Measurements from ENCODE around the gene CEP57L1. TPM values are rescaled to one million over a fixed set of nuclear protein-coding genes. Genes with fewer than 3 reads are reported as not detected.

The CEP57L1 gene
- total and polyA plus RNA-seq, 2 donors (not counting 1 experiment from before 2014, with no cell fraction given) = 18.6 to 36.0 TPM

DNA sequence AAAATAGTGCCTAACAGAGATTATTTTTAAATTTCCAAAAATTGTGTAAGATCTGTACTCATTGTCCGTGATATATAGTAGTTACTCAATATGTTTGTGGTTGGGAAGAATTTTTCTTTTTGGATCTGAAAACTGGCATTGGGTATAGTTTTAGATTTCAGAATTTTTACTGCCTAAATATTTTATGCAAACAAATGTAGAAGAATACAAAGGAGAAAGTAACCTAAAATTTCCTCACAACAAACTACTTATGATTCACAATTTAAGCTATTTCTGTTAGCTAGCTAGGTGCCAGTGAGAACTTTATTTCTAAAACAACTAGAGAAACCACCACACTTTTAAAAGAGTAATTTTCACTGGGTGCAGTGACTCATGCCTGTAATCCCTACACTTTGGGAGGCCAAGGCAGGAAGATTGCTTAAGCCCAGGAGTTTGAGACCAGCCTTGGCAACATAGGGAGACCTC is 39.5 kb upstream of the CEP57L1 start:
- peak; percentile 27 to 39 for DNase-seq (ENCODE audit: low read depth in 2 of 2)
- H3K4me2 ChIP-seq (ENCODE audit: extremely low read depth, insufficient read depth, low read length) = no peak overlapping the region
- H3K27ac ChIP-seq (ENCODE audit: insufficient read depth, low read length) = no peak overlapping the region

DNA sequence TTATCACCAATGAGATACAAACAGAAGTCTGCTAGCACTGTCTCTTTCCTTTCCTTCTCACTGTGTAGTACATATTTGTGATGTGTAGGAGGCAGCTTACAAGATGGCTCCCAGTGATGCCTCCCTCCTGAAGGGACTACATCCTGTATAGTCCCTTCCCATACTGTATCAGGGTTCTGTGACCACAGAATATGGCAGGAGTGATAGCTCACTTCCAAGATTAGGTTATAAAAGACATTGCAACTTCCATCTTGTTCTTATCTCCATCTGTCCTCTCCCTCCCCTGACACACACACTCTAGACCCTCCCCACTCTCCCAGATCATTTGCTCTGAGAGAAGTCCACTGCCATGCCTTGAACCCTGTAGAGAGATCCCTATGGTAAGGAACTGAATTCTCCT is 38.6 kb upstream of the CEP57L1 start:
- Histone ChIP-seq H3K4me2 (ENCODE audit: extremely low read depth, insufficient read depth, low read length) (no peak overlapping the region), H3K27ac (ENCODE audit: insufficient read depth, low read length) (no peak overlapping the region), H3K79me2 (ENCODE audit: control insufficient read depth, insufficient read depth, low read length) (no peaks in the 10 kb centered on the region), H3K27me3 (ENCODE audit: control insufficient read depth, insufficient read depth, low read length) (no peaks in the 10 kb centered on the region), H3K9me3 (ENCODE audit: control insufficient read depth, insufficient read depth, low read depth, low read length) (no peaks in the 10 kb centered on the region), H3K9ac (ENCODE audit: insufficient read depth, low read length) (no peak overlapping the region), H3K36me3 (ENCODE audit: control insufficient read depth, insufficient read depth, low read length) (no peaks in the 10 kb centered on the region), H4K20me1 (ENCODE audit: control insufficient read depth, extremely low read depth, insufficient read depth, low read length) (no peaks in the 10 kb centered on the region), H2AFZ (ENCODE audit: low read length) (no peak overlapping the region), H3K4me3 (replicated peaks in 1 of 4; ENCODE audit: control extremely low read depth in 1 of 4, insufficient read depth in 1 of 4, low read depth in 3 of 4, low read length in 4 of 4) (no peak overlapping the region), H3K4me1 (ENCODE audit: control insufficient read depth, extremely low read depth, insufficient read depth, low read length) (no peaks in the 10 kb centered on the region)
- no peak for DNase-seq (ENCODE audit: low read depth in 2 of 2)
- TF ChIP-seq, protein P1, sequence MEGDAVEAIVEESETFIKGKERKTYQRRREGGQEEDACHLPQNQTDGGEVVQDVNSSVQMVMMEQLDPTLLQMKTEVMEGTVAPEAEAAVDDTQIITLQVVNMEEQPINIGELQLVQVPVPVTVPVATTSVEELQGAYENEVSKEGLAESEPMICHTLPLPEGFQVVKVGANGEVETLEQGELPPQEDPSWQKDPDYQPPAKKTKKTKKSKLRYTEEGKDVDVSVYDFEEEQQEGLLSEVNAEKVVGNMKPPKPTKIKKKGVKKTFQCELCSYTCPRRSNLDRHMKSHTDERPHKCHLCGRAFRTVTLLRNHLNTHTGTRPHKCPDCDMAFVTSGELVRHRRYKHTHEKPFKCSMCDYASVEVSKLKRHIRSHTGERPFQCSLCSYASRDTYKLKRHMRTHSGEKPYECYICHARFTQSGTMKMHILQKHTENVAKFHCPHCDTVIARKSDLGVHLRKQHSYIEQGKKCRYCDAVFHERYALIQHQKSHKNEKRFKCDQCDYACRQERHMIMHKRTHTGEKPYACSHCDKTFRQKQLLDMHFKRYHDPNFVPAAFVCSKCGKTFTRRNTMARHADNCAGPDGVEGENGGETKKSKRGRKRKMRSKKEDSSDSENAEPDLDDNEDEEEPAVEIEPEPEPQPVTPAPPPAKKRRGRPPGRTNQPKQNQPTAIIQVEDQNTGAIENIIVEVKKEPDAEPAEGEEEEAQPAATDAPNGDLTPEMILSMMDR (conservative IDR thresholded peaks at IDR 0.05 in 1 of 2, IDR thresholded peaks at IDR 0.05 in 1 of 2; ENCODE audit: low read depth in 1 of 2, low read length in 2 of 2) = no peak
- no peak for TF ChIP-seq EZH2 (IDR thresholded peaks at IDR 0.05; ENCODE audit: low read length, missing control alignments)

More for the DNA sequence above, 39.5 kb upstream of the CEP57L1 start:
- Histone ChIP-seq H2AFZ (ENCODE audit: low read length) (no peak overlapping the region), H3K27me3 (ENCODE audit: control insufficient read depth, insufficient read depth, low read length) (no peaks in the 10 kb centered on the region), H3K79me2 (ENCODE audit: control insufficient read depth, insufficient read depth, low read length) (no peaks in the 10 kb centered on the region), H3K4me3 (replicated peaks in 1 of 4; ENCODE audit: control extremely low read depth in 1 of 4, insufficient read depth in 1 of 4, low read depth in 3 of 4, low read length in 4 of 4) (no peak overlapping the region), H3K4me1 (ENCODE audit: control insufficient read depth, extremely low read depth, insufficient read depth, low read length) (no peaks in the 10 kb centered on the region), H3K36me3 (ENCODE audit: control insufficient read depth, insufficient read depth, low read length) (no peaks in the 10 kb centered on the region), H4K20me1 (ENCODE audit: control insufficient read depth, extremely low read depth, insufficient read depth, low read length) (no peaks in the 10 kb centered on the region), H3K9me3 (ENCODE audit: control insufficient read depth, insufficient read depth, low read depth, low read length) (no peaks in the 10 kb centered on the region), H3K9ac (ENCODE audit: insufficient read depth, low read length) (no peak overlapping the region)
- TF ChIP-seq EZH2 (IDR thresholded peaks at IDR 0.05; ENCODE audit: low read length, missing control alignments) = no peak

GRCh38 chr6:109058620-109059019 is 36.7 kb upstream of the CEP57L1 start:
- H3K4me2 ChIP-seq (ENCODE audit: extremely low read depth, insufficient read depth, low read length) = no peak overlapping the region
- H3K27me3 ChIP-seq (ENCODE audit: control insufficient read depth, insufficient read depth, low read length) = no peaks in the 10 kb centered on the region
- TF ChIP-seq EZH2 (IDR thresholded peaks at IDR 0.05; ENCODE audit: low read length, missing control alignments) = no peak
- TF ChIP-seq, protein P1 (conservative IDR thresholded peaks at IDR 0.05 in 1 of 2, IDR thresholded peaks at IDR 0.05 in 1 of 2; ENCODE audit: low read depth in 1 of 2, low read length in 2 of 2) = no peak
- no peak overlapping the region for H3K9ac ChIP-seq (ENCODE audit: insufficient read depth, low read length)
- no peaks in the 10 kb centered on the region for H3K4me1 ChIP-seq (ENCODE audit: control insufficient read depth, extremely low read depth, insufficient read depth, low read length)
- no peak for DNase-seq (ENCODE audit: low read depth in 2 of 2)
- no peaks in the 10 kb centered on the region for H3K79me2 ChIP-seq (ENCODE audit: control insufficient read depth, insufficient read depth, low read length)
- no peak overlapping the region for H2AFZ ChIP-seq (ENCODE audit: low read length)
- H3K36me3 ChIP-seq (ENCODE audit: control insufficient read depth, insufficient read depth, low read length) = no peaks in the 10 kb centered on the region
- H3K9me3 ChIP-seq (ENCODE audit: control insufficient read depth, insufficient read depth, low read depth, low read length) = no peaks in the 10 kb centered on the region
- H3K27ac ChIP-seq (ENCODE audit: insufficient read depth, low read length) = no peak overlapping the region
- no peaks in the 10 kb centered on the region for H4K20me1 ChIP-seq (ENCODE audit: control insufficient read depth, extremely low read depth, insufficient read depth, low read length)
- H3K4me3 ChIP-seq (replicated peaks in 1 of 4; ENCODE audit: control extremely low read depth in 1 of 4, insufficient read depth in 1 of 4, low read depth in 3 of 4, low read length in 4 of 4) = no peak overlapping the region

Measured in fibroblast of lung (primary cell).